ACC112 (cell line): ENCODE data around the gene NDUFV3.
A peak's percentile ranks its signal among the peaks of the same experiment; 100 is the strongest.
"Not testable (repeated sequence)": the region's sequence is repeated elsewhere in the genome, so short reads cannot be mapped to it uniquely, and the experiment has no call there.

Source experiments
- H2AFZ ChIP-seq: fragments of 200-600 bp; sonication (generic); one replicate; pipeline ENCODE4 v1.6.0; 2017; ENCODE audit warnings: antibody characterized with exemption, low read length; ENCODE audit not compliant: unreplicated experiment
- H3K27ac ChIP-seq: fragments of 200-600 bp; sonication (generic); 2 replicates; pipeline ENCODE4 v1.5.1; 2014; ENCODE audit warnings: low read depth, mild to moderate bottlenecking, antibody characterized with exemption, low read length, moderate library complexity
- H3K27me3 ChIP-seq: fragments of 200-600 bp; sonication (generic); 2 replicates; pipeline ENCODE4 v1.6.1; 2014; ENCODE audit warnings: mild to moderate bottlenecking, antibody characterized with exemption, low read length, moderate library complexity, mixed read lengths; ENCODE audit not compliant: insufficient read depth
- H3K36me3 ChIP-seq: fragments of 200-600 bp; sonication (generic); 2 replicates; pipeline ENCODE4 v1.6.1; 2016; ENCODE audit warnings: mild to moderate bottlenecking, antibody characterized with exemption, low read length, moderate library complexity, mixed read lengths; ENCODE audit not compliant: insufficient read depth
- H3K4me1 ChIP-seq: fragments of 200-600 bp; sonication (generic); one replicate; pipeline ENCODE4 v1.6.1; 2016; ENCODE audit warnings: low read length, mixed read lengths; ENCODE audit not compliant: insufficient read depth, unreplicated experiment, control insufficient read depth
- H3K4me3 ChIP-seq: fragments of 200-600 bp; sonication (generic); 2 replicates; pipeline ENCODE4 v1.5.1; 2014; ENCODE audit warnings: mild to moderate bottlenecking, low read depth, low read length
- H3K79me2 ChIP-seq: fragments of 200-600 bp; sonication (generic); one replicate; pipeline ENCODE4 v1.6.0; 2016; ENCODE audit warnings: low read length; ENCODE audit not compliant: control insufficient read depth, unreplicated experiment, insufficient read depth

The NDUFV3 gene

DNA sequence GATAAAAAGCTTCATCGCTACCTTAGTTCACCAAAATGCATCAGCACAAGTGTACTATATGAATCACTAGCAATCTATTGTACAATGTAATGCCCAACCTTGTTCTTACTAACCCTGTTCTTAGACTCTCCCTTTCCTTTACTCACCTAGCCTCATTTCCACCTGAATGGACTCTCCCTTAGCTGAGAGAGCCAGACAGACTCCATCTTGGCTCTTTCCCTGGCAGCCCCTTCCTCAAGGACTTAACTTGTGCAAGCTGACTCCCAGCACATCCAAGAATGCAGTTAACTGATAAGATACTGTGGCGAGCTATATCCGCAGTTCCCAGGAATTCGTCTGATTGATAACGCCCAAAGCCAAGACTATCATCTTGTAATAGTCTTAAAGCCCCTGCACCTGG is 43.3 kb downstream of the NDUFV3 start:
- H3K27me3 ChIP-seq, H3K4me1 ChIP-seq, H3K27ac ChIP-seq: not testable (repeated sequence)

DNA sequence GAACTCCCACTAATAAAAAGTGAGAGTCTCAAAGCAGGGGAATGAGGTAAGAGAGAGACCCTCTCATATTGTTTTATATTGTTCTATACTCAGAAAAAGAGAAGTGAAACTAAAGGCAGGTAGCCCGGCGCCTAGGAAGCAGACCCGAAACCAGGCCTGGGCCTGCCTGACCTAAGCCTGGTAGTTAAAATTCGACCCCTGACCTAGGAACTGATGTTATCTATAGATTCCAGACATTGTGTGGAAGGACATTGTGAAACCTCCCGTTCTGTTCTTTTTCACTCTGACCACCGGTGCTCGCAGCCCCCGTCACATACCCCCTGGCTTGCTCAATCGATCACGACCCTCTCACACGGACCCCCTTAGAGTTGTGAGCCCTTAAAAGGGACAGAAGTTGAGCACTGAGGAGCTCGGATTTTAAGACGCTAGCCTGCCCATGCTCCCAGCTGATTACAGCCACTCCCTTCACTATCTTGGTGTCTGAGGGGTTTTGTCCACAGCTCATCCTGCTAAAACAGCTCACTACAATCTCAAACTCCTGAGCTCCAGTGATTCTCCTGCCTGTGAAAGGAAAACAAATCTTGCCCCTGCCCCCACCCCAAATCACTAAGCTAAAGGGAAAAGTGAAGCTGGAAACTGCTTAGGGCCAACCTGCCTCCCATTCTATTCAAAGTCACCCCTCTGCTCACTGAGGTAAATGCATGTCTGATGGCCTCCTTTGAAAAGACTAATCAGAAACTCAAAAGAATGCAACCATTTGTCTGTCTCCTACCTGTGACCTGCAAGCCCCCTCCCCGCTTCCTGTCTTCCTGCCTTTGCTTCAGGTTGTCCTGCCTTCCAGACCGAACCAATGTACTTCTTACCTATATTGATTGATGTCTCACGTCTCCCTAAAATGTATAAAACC is 44.2 kb downstream of the NDUFV3 start:
- H2AFZ ChIP-seq, H3K27ac ChIP-seq: not testable (repeated sequence)

More for the DNA sequence above, 43.3 kb downstream of the NDUFV3 start:
- not testable (repeated sequence) for H3K79me2 ChIP-seq, H3K4me3 ChIP-seq, H3K36me3 ChIP-seq, H2AFZ ChIP-seq

DNA sequence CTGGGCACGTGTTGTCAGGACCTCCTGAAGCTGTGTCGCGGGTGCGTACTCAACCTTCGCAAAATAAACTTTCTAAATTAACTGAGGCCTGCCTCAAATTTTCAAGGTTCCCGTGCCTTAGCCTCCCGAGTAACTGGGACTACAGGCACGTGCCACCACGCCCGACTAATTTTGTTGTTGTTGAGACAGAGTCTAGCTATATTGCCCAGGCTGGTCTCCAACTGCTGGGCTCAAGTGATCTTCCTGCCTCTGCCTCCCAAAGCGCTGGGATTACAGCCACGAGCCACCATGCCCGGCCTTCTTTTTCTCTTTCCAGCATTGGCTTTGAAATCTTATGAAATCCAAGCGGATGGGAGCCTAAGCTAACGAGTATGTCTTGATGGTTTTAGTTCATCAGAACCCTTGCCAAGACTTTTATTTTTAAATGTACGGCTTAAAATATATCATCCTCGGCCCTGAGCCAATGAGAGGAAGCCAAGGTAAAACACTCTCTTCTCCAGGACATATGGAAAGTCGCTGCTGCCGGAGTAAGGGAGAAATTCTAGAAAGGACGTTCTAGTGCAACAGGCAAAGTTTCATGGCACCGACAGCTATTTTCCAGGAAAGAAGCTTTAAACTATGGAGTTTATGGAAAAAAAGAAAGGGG is 45.0 kb downstream of the NDUFV3 start:
- no peaks in the 10 kb centered on the region for H3K79me2 ChIP-seq
- no peaks in the 10 kb centered on the region for H3K27me3 ChIP-seq
- no peaks in the 10 kb centered on the region for H3K36me3 ChIP-seq
- no peaks in the 10 kb centered on the region for H3K4me1 ChIP-seq
- no peak overlapping the region for H2AFZ ChIP-seq
- no peak overlapping the region for H3K4me3 ChIP-seq
- no peak overlapping the region for H3K27ac ChIP-seq

More for the DNA sequence above, 44.2 kb downstream of the NDUFV3 start:
- H3K4me3 ChIP-seq, H3K27me3 ChIP-seq, H3K79me2 ChIP-seq, H3K36me3 ChIP-seq, H3K4me1 ChIP-seq: not testable (repeated sequence)

DNA sequence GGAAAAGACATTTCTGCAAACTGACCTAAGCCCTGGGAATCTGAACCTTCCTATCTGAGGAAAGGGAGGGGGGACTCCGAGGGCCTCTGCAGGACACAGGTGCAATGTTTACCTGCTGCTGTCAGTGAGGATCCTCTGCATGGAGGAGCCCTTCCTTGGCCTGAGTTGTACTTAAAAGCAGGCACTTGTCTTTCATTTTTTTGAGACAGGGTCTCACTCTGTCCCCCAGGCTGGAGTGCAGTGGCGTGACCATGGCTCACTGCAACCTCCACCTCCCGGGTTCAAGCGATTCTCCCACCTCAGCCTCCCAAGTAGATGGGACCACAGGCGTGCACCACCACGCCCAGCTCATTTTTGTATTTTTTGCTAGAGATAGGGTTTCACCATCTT is 45.5 kb downstream of the NDUFV3 start:
- H3K27me3 ChIP-seq, H3K36me3 ChIP-seq, H2AFZ ChIP-seq, H3K4me1 ChIP-seq, H3K27ac ChIP-seq, H3K79me2 ChIP-seq, H3K4me3 ChIP-seq: not testable (repeated sequence)

DNA sequence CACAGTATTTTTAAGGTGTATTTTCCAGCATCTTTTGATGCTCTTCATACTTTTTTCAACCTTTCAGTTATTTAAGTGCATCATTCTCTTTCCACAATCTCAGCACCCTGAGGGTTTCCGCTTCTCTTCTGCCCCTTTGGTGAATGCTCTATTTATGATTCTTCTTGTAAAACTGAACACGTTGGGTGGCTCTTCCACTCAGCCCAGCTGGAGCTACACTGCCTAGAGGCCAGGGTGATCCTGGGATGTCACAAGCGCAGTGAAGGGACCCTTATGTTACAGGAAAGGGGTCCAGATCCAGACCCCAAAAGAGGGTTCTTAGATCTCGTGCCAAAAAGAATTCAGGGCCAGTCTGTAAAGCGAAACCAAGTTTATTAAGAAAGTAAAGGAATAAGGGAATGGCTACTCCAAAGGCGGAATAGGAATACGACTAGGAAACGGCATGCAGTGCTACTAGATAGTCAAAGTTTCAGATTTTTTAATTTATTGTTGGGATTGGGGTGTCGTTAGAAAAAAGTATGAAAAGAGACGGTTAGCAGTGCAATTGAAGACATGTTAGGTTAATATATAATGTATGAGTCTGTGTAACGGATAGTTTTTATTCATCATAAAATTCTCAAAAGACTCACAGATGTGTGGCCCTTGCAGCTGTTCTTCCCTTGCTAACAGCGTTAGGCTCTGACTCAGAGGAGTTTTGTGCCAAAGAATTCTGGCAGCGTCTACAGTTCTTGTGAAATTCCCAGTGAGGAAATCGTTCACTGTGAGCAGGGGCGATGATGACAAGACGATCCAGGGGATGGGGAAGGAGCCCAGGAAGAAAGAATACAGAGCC is 46.7 kb downstream of the NDUFV3 start:
- Histone ChIP-seq H3K79me2 (no peaks in the 10 kb centered on the region), H3K4me1 (no peaks in the 10 kb centered on the region), H3K27me3 (no peaks in the 10 kb centered on the region), H3K27ac (peak overlapping the region; percentile 48), H3K36me3 (no peaks in the 10 kb centered on the region), H3K4me3 (peak overlapping the region; percentile 68), H2AFZ (no peak overlapping the region)

DNA sequence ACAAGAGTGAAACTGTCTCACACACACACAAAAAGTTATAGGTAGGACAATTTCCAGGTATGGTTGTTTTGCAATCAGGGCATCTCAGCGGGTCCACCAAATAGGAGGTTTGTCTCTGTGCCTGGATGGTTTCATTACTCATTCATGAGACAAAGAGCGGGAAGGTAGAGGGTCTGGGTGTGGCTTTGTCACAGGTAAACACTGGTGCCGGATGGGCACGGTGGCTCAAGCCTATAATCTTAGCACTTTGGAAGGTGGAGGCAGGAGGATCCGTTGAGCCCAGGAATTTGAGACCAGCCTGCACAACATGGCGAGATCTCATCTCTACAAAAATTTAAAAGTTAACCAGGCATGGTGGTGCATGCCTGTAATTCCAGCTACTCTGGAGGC is 48.6 kb downstream of the NDUFV3 start:
- Histone ChIP-seq H3K4me1 (no peaks in the 10 kb centered on the region), H3K27me3 (no peaks in the 10 kb centered on the region), H3K36me3 (no peaks in the 10 kb centered on the region), H2AFZ (no peak overlapping the region), H3K4me3 (no peak overlapping the region), H3K79me2 (no peaks in the 10 kb centered on the region), H3K27ac (no peak overlapping the region)

DNA sequence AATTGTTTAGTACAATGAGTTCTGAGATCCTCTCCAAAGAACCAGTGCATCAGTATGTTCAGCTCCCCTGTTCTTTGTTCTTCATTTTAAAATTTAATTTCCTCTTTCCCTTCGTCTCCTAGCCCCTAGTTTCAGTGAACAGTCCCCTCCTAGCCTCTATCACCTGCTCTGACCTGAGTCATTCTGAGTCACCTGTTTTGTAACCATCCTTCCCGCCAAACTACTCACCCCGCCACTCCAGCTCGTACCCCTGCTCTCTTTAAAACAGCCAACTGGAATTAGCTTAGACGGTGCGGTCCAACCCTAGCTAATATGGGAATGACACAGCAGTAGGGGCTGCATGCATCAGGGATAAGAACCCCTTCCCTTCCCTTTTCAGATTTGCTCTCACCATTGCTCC is 49.1 kb downstream of the NDUFV3 start:
- H3K27me3 ChIP-seq = no peaks in the 10 kb centered on the region
- no peaks in the 10 kb centered on the region for H3K79me2 ChIP-seq
- no peaks in the 10 kb centered on the region for H3K36me3 ChIP-seq
- no peak overlapping the region for H3K27ac ChIP-seq
- no peak overlapping the region for H3K4me3 ChIP-seq
- H2AFZ ChIP-seq = no peak overlapping the region
- H3K4me1 ChIP-seq = no peaks in the 10 kb centered on the region

DNA sequence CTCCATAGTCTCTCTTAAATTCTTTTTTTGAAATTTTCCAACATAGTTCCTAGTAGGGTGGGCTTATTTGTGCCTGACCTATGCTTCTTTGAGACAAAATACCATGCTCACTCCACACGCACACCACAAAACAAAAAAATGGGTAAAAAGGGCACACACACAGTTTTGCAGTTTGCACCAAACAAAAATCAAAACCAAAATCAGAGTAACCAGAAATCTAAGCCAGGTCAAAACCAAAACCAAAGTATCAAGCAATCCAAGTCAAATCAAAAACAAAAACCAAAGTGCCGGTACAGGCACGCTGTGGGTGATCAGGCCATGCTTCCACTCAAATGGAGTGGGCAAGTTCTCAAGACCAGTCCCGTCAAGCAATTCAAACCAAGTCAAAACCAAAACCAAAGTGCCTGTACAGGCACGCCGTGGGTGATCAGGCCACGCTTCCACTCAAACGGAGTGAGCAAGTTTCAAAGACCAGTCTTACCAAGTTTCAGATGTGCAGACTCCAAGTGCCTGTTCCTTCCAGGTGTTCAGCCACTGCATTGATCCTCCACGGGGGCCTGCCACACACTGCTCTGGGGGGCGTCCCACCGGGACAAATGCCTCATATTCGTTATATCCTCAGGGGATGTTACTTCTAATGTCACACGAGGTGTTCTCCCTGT is 56.1 kb downstream of the NDUFV3 start:
- not testable (repeated sequence) for H2AFZ ChIP-seq, H3K27me3 ChIP-seq, H3K4me3 ChIP-seq, H3K4me1 ChIP-seq, H3K27ac ChIP-seq, H3K79me2 ChIP-seq, H3K36me3 ChIP-seq

DNA sequence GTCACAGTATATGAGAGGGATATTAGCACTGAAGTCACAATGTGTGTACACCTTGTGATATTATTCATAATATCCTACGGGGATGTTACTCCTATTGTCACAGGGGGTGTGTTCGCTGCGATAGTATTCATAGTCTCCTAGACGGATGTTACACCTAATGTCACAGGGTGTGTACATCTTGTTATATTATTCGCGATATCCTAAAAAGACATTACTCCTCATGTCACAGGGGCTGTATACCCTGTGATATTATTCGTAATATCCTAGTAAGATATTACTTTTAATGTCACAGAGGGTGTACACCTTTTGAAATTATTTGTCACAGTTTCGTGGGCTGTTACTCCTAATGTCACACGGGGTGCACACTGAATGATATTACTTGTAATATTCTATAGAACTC is 58.1 kb downstream of the NDUFV3 start:
- not testable (repeated sequence) for H3K4me3 ChIP-seq, H3K79me2 ChIP-seq, H3K27me3 ChIP-seq, H3K27ac ChIP-seq, H3K36me3 ChIP-seq, H3K4me1 ChIP-seq, H2AFZ ChIP-seq

DNA sequence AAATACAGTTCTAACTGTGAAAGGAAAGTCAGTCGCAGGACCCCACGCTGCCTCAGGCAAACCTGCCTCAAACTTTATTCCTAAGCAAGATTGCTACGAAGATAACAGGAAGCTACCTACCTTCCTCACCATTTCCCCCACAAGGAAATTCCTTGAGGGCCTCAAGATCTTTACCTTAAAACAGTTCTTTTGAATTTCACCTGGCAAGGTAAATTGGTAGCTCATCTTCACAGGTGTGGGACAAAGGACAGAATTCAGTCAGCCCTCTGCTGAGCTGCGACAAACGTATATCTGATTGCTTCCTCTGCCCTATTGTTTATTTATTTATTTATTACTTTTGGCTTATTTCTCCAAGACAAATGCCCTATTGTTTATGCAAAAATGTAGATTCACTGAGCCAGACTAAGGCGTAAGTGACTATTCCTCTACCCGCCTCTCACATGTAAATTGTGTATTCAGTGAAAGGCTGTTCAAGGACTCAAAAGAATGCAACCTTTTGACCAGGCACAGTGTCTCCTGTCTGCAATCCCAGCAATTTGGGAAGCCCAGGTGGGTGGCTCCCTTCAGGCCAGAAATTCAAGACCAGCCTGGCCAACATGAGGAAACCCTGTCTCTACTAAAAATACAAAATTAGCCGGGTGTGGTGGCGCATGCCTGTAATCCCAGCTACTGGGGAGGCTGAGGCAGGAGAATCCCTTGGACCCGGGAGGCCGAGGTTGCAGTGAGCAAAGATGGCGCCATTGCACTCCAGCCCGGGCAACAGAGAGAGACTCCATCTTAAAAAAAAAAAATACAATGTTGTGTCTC is 63.9 kb downstream of the NDUFV3 start:
- Histone ChIP-seq H3K27ac (no peak overlapping the region), H2AFZ (no peak overlapping the region), H3K4me1 (no peaks in the 10 kb centered on the region), H3K27me3 (no peaks in the 10 kb centered on the region), H3K4me3 (no peak overlapping the region), H3K36me3 (no peaks in the 10 kb centered on the region), H3K79me2 (no peaks in the 10 kb centered on the region)
